Osteoblast (primary cell): ENCODE measurements around the gene CNTN5. TPM values are rescaled to one million over a fixed set of nuclear protein-coding genes. Genes with fewer than 3 reads are reported as not detected.

Experiments used
- DNase-seq: peaks from one replicate; pipeline ENCODE4 v3.0.0; 2011; ENCODE audit warnings: low spot score, mixed read lengths; ENCODE audit not compliant: insufficient read length; ENCODE audit errors: missing footprints
- H2AFZ ChIP-seq: 2 replicates; pipeline ENCODE4 v1.6.0; 2011; ENCODE audit warnings: mild to moderate bottlenecking, low read length
- H3K27ac ChIP-seq: 2 replicates; pipeline ENCODE4 v1.5.1; 2011; ENCODE audit warnings: mild to moderate bottlenecking, low read depth, low read length, moderate library complexity
- H3K27me3 ChIP-seq: 2 replicates; pipeline ENCODE4 v1.6.0; 2012; ENCODE audit warnings: mild to moderate bottlenecking, control low read depth, inconsistent platforms, low read length, moderate library complexity; ENCODE audit not compliant: insufficient read depth
- H3K36me3 ChIP-seq: 2 replicates; pipeline ENCODE4 v1.5.1; 2011; ENCODE audit warnings: mild to moderate bottlenecking, low read length, control low read depth, moderate library complexity; ENCODE audit not compliant: insufficient read depth
- H3K4me1 ChIP-seq: 2 replicates; pipeline ENCODE4 v1.5.1; 2011; ENCODE audit warnings: mild to moderate bottlenecking, low read length, control low read depth, moderate library complexity; ENCODE audit not compliant: insufficient read depth
- H3K4me2 ChIP-seq: 2 replicates; pipeline ENCODE4 v1.6.0; 2011; ENCODE audit warnings: mild to moderate bottlenecking, low read length; ENCODE audit not compliant: insufficient read depth
- H3K4me3 ChIP-seq: fragments of 200-600 bp; sonication (generic); 3 replicates; pipeline ENCODE4 v1.5.1; 2012; ENCODE audit warnings: mild to moderate bottlenecking, low read length, inconsistent platforms; ENCODE audit not compliant: insufficient read depth
- H3K79me2 ChIP-seq: 2 replicates; pipeline ENCODE4 v1.6.0; 2012; ENCODE audit warnings: mild to moderate bottlenecking, low read length, control low read depth, inconsistent platforms; ENCODE audit not compliant: insufficient read depth
- H3K9me3 ChIP-seq: 2 replicates; pipeline ENCODE4 v1.5.1; 2011; ENCODE audit warnings: low read depth, low read length, control low read depth
- H4K20me1 ChIP-seq: 2 replicates; pipeline ENCODE4 v1.6.0; 2012; ENCODE audit warnings: mild to moderate bottlenecking, low read length, control low read depth; ENCODE audit not compliant: insufficient read depth
- CTCF ChIP-seq: IDR thresholded peaks from 2 replicates; pipeline ENCODE4 v1.5.1; 2011; ENCODE audit warnings: mild to moderate bottlenecking, low read depth, low read length, moderate library complexity; ENCODE audit errors: extremely low read depth
- total RNA-seq: library from RNA; depleted of rRNA; stranded (reverse); fragments of >200 nt; gene quantifications from 2 replicates; pipeline ENCODE4 v1.2.3, GENCODE V29; 2012

CNTN5 gene
- total RNA-seq, 1 donor: not detected

DNA sequence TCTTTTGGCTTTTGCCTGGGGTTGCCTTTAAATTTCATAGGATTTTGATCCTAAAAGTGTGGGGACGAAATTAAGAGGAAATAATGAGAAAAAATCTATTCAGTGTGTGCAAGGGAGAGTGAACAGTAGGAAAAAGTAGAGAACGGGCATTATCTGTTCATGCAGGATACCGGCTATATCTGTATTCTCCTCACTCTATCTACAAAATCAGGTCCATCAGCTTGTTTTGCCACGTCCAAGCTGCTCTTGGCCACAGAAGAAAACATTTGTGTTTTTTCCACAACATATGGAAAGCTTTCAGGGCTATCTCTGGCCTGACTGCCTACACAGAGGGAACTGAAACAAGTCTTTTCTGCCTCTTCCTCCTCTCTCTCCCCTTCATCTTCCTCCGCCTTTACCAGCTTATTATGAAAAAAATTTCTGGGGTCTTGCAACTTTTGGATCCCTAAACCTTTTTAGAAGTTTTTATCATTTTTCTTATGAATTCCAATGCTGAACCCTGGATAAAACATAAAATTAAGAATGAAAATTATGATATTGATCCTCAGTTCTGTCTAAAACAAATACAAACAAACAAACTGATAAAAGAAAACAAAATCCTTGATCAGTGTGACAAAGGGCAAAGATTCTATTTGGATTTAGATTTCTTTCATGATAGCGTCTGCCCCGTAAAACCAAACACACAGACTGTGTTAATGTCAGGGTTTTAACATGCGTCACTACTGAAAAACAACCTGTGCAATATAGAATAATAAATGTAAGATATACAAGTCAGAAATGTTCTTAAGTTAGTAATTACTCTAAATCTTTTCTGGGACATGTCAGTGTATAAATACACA is 219.7 kb downstream of the CNTN5 start:
- H4K20me1 ChIP-seq: no peaks in the 10 kb centered on the region

GRCh38 chr11:99241066-99241465 is 220.3 kb downstream of the CNTN5 start:
- Histone ChIP-seq H2AFZ (no peak overlapping the region), H4K20me1 (no peaks in the 10 kb centered on the region), H3K4me2 (no peak overlapping the region), H3K27me3 (no peaks in the 10 kb centered on the region), H3K4me3 (no peak overlapping the region), H3K36me3 (no peaks in the 10 kb centered on the region), H3K4me1 (no peaks in the 10 kb centered on the region), H3K9me3 (no peaks in the 10 kb centered on the region), H3K27ac (no peak overlapping the region), H3K79me2 (no peaks in the 10 kb centered on the region)
- TF ChIP-seq CTCF: no peak
- no peak for DNase-seq

More for the DNA sequence above, 219.7 kb downstream of the CNTN5 start:
- H3K4me1 ChIP-seq: no peaks in the 10 kb centered on the region
- H3K27me3 ChIP-seq: no peaks in the 10 kb centered on the region
- no peaks in the 10 kb centered on the region for H3K79me2 ChIP-seq
- H3K4me2 ChIP-seq: no peak overlapping the region
- H3K4me3 ChIP-seq: no peak overlapping the region
- TF ChIP-seq CTCF: no peak
- H3K27ac ChIP-seq: no peak overlapping the region
- H3K36me3 ChIP-seq: no peaks in the 10 kb centered on the region
- no peak overlapping the region for H2AFZ ChIP-seq
- no peaks in the 10 kb centered on the region for H3K9me3 ChIP-seq
- DNase-seq: no peak

DNA sequence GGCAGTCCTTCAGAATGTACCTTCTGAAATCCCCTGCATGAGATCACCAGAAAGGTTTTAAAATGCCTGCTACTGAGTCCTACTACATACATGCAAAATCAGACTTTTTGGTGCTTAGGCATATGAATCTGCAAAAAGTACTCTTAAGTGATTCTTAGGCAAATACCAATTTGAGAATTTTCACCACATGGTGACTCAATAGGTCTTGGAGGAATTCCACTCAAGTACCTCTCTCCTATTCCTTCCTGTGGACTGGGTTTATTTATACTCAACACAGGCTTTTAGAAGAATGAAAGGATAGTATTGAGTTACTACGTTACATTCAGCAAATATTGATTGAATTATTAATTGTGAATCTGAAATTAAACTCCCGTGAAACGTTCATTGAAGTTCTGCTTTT is 223.9 kb downstream of the CNTN5 start:
- Histone ChIP-seq H4K20me1 (no peaks in the 10 kb centered on the region), H3K27me3 (no peaks in the 10 kb centered on the region), H3K27ac (no peak overlapping the region), H3K4me1 (no peaks in the 10 kb centered on the region), H3K9me3 (no peaks in the 10 kb centered on the region), H3K4me3 (no peak overlapping the region), H3K4me2 (no peak overlapping the region), H3K36me3 (no peaks in the 10 kb centered on the region), H2AFZ (no peak overlapping the region), H3K79me2 (no peaks in the 10 kb centered on the region)
- no peak for DNase-seq
- no peak for TF ChIP-seq CTCF

GRCh38 chr11:99246199-99246598 is 225.4 kb downstream of the CNTN5 start:
- H3K4me2 ChIP-seq: no peak overlapping the region
- DNase-seq: no peak

More at GRCh38 chr11:99246199-99246598, 225.4 kb downstream of the CNTN5 start:
- H3K9me3 ChIP-seq: no peaks in the 10 kb centered on the region
- H3K4me3 ChIP-seq: no peak overlapping the region
- no peak overlapping the region for H2AFZ ChIP-seq
- no peaks in the 10 kb centered on the region for H3K36me3 ChIP-seq
- H4K20me1 ChIP-seq: no peaks in the 10 kb centered on the region
- no peak for TF ChIP-seq CTCF
- H3K27ac ChIP-seq: no peak overlapping the region
- H3K27me3 ChIP-seq: no peaks in the 10 kb centered on the region
- H3K4me1 ChIP-seq: no peaks in the 10 kb centered on the region
- H3K79me2 ChIP-seq: no peaks in the 10 kb centered on the region
